CD14-positive monocyte (primary cell): ENCODE data around the gene MYO1D. TPM values are rescaled to one million over a fixed set of nuclear protein-coding genes. Genes with fewer than 3 reads are reported as not detected.

ENCODE experiments used
- DNase-seq, 3 donors: peaks; one replicate each; pipeline ENCODE4 v3.0.0-alpha.2; 2011 to 2022
- H2AFZ ChIP-seq: 2 replicates; pipeline ENCODE4 v1.6.0; 2012; ENCODE audit warnings: mild to moderate bottlenecking, low read depth, low read length, inconsistent platforms; ENCODE audit not compliant: insufficient read depth, poor library complexity, severe bottlenecking
- H3K27ac ChIP-seq, 2 donors: 1 replicate in 1 of 2; 2 replicates in 1 of 2; pipeline ENCODE4 v1.5.1; 2012 to 2013; ENCODE audit warnings: low read length in 2 of 2, control low read depth in 1 of 2, inconsistent platforms in 1 of 2, low read depth in 1 of 2, mild to moderate bottlenecking in 1 of 2
- H3K27me3 ChIP-seq, 2 donors: one replicate each; pipeline versions ENCODE4 v1.6.0 to v1.6.1; 2011 to 2013; ENCODE audit warnings: low read length in 2 of 2; ENCODE audit not compliant: control insufficient read depth in 2 of 2, insufficient read depth in 2 of 2
- H3K36me3 ChIP-seq, 2 donors: replicated peaks in 1 of 2; 1 replicate in 1 of 2; 2 replicates in 1 of 2; pipeline versions ENCODE4 v1.5.1 to v1.6.1; 2012 to 2013; ENCODE audit warnings: low read length in 2 of 2, control low read depth in 1 of 2, inconsistent platforms in 1 of 2, mild to moderate bottlenecking in 1 of 2; ENCODE audit not compliant: insufficient read depth in 2 of 2, control insufficient read depth in 1 of 2
- H3K4me1 ChIP-seq, 2 donors: 1 replicate in 1 of 2; 2 replicates in 1 of 2; pipeline versions ENCODE4 v1.5.1 to v1.6.1; 2012 to 2013; ENCODE audit warnings: low read length in 2 of 2, control low read depth in 1 of 2, inconsistent platforms in 1 of 2, mild to moderate bottlenecking in 1 of 2, moderate library complexity in 1 of 2; ENCODE audit not compliant: insufficient read depth in 2 of 2, control insufficient read depth in 1 of 2
- H3K4me2 ChIP-seq: replicated peaks from 2 replicates; pipeline ENCODE3; 2012; ENCODE audit warnings: low read length, moderate library complexity, mild to moderate bottlenecking; ENCODE audit not compliant: poor library complexity, severe bottlenecking; ENCODE audit errors: extremely low read depth
- H3K4me3 ChIP-seq, 3 experiments: fragments of 200-600 bp in 1 of 3; sonication (generic) in 1 of 3; replicated peaks in 1 of 3; 1 replicate in 2 of 3; 2 replicates in 1 of 3; pipeline ENCODE4 v1.5.1; 2011 to 2013; ENCODE audit warnings: low read length in 3 of 3, mild to moderate bottlenecking in 3 of 3, control low read depth in 2 of 3, low read depth in 2 of 3, inconsistent platforms in 1 of 3, moderate library complexity in 1 of 3
- H3K79me2 ChIP-seq: 2 replicates; pipeline ENCODE4 v1.6.0; 2012; ENCODE audit warnings: mild to moderate bottlenecking, control low read depth, inconsistent platforms, low read length, moderate library complexity; ENCODE audit not compliant: insufficient read depth
- H3K9ac ChIP-seq: 2 replicates; pipeline ENCODE4 v1.6.0; 2017; ENCODE audit warnings: low read length, mild to moderate bottlenecking; ENCODE audit not compliant: insufficient read depth, poor library complexity, severe bottlenecking
- H3K9me3 ChIP-seq, 2 donors: replicated peaks in 1 of 2; 1 replicate in 1 of 2; 2 replicates in 1 of 2; pipeline versions ENCODE4 v1.5.1 to v1.6.1; 2012 to 2013; ENCODE audit warnings: low read length in 2 of 2, control low read depth in 1 of 2; ENCODE audit not compliant: control insufficient read depth in 1 of 2, insufficient read depth in 1 of 2
- H4K20me1 ChIP-seq: 2 replicates; pipeline ENCODE4 v1.6.0; 2012; ENCODE audit warnings: mild to moderate bottlenecking, low read length, control low read depth, moderate library complexity; ENCODE audit not compliant: insufficient read depth
- H3K27ac Mint-ChIP-seq, 7 donors: one replicate each; pipeline ENCODE4 v1.8.0; 2020; ENCODE audit warnings: mild to moderate bottlenecking in 7 of 7, mixed read lengths in 7 of 7, moderate library complexity in 6 of 7, inconsistent platforms in 2 of 7
- H3K27me3 Mint-ChIP-seq, 3 donors: one replicate each; pipeline ENCODE4 v1.8.0; 2021 to 2022; ENCODE audit warnings: low read depth in 3 of 3, mild to moderate bottlenecking in 3 of 3, mixed read lengths in 3 of 3, moderate library complexity in 3 of 3, inconsistent platforms in 1 of 3
- H3K36me3 Mint-ChIP-seq, 2 donors: one replicate each; pipeline ENCODE4 v1.8.0; 2020; ENCODE audit warnings: mixed read lengths in 2 of 2, inconsistent platforms in 1 of 2, mild to moderate bottlenecking in 1 of 2
- H3K4me1 Mint-ChIP-seq: one replicate; pipeline ENCODE4 v1.8.0; 2020; ENCODE audit warnings: mild to moderate bottlenecking, mixed read lengths
- H3K4me3 Mint-ChIP-seq, 2 donors: one replicate each; pipeline ENCODE4 v1.8.0; 2020; ENCODE audit warnings: mild to moderate bottlenecking in 2 of 2, mixed read lengths in 2 of 2, moderate library complexity in 1 of 2
- H3K9me3 Mint-ChIP-seq, 7 donors: one replicate each; pipeline ENCODE4 v1.8.0; 2020 to 2022; ENCODE audit warnings: mixed read lengths in 7 of 7, mild to moderate bottlenecking in 6 of 7, moderate library complexity in 6 of 7, inconsistent platforms in 2 of 7
- CTCF ChIP-seq: fragments of 200-600 bp; IDR thresholded peaks from one replicate; pipeline ENCODE4 v1.8.0; 2022; ENCODE audit warnings: antibody characterized with exemption, mild to moderate bottlenecking
- WGBS: methylation state at CpG from one replicate; pipeline ENCODE4 v1.1.5; 2013; ENCODE audit warnings: missing lambda C conversion rate; ENCODE audit not compliant: insufficient coverage; 5-methylcytosine and 5-hydroxymethylcytosine counted together
- intact Hi-C, 2 donors: fragments of 100-400 bp; cut with micrococcal nuclease; formaldehyde crosslinking; loops; one replicate each; pipeline versions ENCODE4 v1.15.0 to v1.15.1; 2023
- polyA plus RNA-seq, 3 donors: library from polyadenylated mRNA; depleted of rRNA in 1 of 3; unstranded in 2 of 3; stranded (reverse) in 1 of 3; fragments of 300-500 nt in 2 of 3; fragments of >200 nt in 1 of 3; fragmentation: Illumina TruSeq in 2 of 3; gene quantifications; 1 replicate in 2 of 3; 2 replicates in 1 of 3; pipeline ENCODE4 v1.2.3, GENCODE V29; 2012 to 2021

Gene MYO1D
- polyA plus RNA-seq, 3 donors, result 0.22 to 0.39 (median 0.26) TPM

GRCh38 chr17:32859857-32860525 is 16.9 kb downstream of the MYO1D start:
- no peak for TF ChIP-seq CTCF
- WGBS, result 100% methylated on average over 1 of the region's 2 CpGs
- DNase-seq, result no peak
- no peaks in the 10 kb centered on the region for H3K9me3 Mint-ChIP-seq
- Histone ChIP-seq H2AFZ (no peak overlapping the region), H3K9ac (no peak overlapping the region), H3K4me3 (no peak overlapping the region), H3K36me3 (no peaks in the 10 kb centered on the region), H3K9me3 (no peaks in the 10 kb centered on the region), H3K27me3 (peaks cover 0 to 3% of the 10 kb centered on the region in 2 donors), H3K79me2 (no peaks in the 10 kb centered on the region), H3K4me1 (no peaks in the 10 kb centered on the region), H4K20me1 (no peaks in the 10 kb centered on the region), H3K27ac (no peak overlapping the region), H3K4me2 (no peak overlapping the region)
- H3K4me3 Mint-ChIP-seq, result no peak overlapping the region
- intact Hi-C loops, result no loop called here
- peaks cover 5 to 9% (median 9%) of the 10 kb centered on the region in 3 donors for H3K27me3 Mint-ChIP-seq
- H3K36me3 Mint-ChIP-seq, result no peaks in the 10 kb centered on the region
- H3K4me1 Mint-ChIP-seq, result no peaks in the 10 kb centered on the region
- H3K27ac Mint-ChIP-seq, result no peak overlapping the region

- H3K27me3 Mint-ChIP-seq, result peaks cover 5 to 12% (median 10%) of the 10 kb centered on the region in 3 donors
- H3K36me3 Mint-ChIP-seq, result no peaks in the 10 kb centered on the region
- Histone ChIP-seq H3K27me3 (peaks cover 3 to 4% of the 10 kb centered on the region in 2 donors), H3K4me2 (no peak overlapping the region), H3K4me1 (no peaks in the 10 kb centered on the region), H4K20me1 (no peaks in the 10 kb centered on the region), H3K9me3 (no peaks in the 10 kb centered on the region), H3K4me3 (no peak overlapping the region), H3K9ac (no peak overlapping the region), H2AFZ (no peak overlapping the region), H3K36me3 (no peaks in the 10 kb centered on the region), H3K27ac (no peak overlapping the region), H3K79me2 (no peaks in the 10 kb centered on the region)
- H3K27ac Mint-ChIP-seq, result no peak overlapping the region
- intact Hi-C loops, result no loop called here
- no peaks in the 10 kb centered on the region for H3K9me3 Mint-ChIP-seq
- no peaks in the 10 kb centered on the region for H3K4me1 Mint-ChIP-seq
- DNase-seq, result no peak
- no peak for TF ChIP-seq CTCF
- no peak overlapping the region for H3K4me3 Mint-ChIP-seq
- no CpG with 5 or more reads among the region's 3 CpGs for WGBS
These were observed 21.3 kb downstream of the MYO1D start for GRCh38 chr17:32855620-32856019.
